Measurements from ENCODE around the gene GPR39. TPM values are rescaled to one million over a fixed set of nuclear protein-coding genes. Genes with fewer than 3 reads are reported as not detected.

Gene GPR39
- total RNA-seq, 4 donors from 2014 or later = 0.15 TPM; not detected in 3

- no peak for DNase-seq
- no peak for ATAC-seq
- no peaks in the 10 kb centered on the region for H3K27me3 ChIP-seq
Measured at GRCh38 chr2:132645722-132646539, 229.3 kb downstream of the GPR39 start.

GRCh38 chr2:132646540-132647108 lies 230.0 kb downstream of the GPR39 start:
- H3K36me3 ChIP-seq = no peaks in the 10 kb centered on the region
- H3K4me3 ChIP-seq = no peak overlapping the region
- H3K27me3 ChIP-seq = no peaks in the 10 kb centered on the region
- no peak for TF ChIP-seq POLR2A (IDR thresholded peaks at IDR 0.05)
- no peak for TF ChIP-seq CTCF (IDR thresholded peaks at IDR 0.05 in 4 of 5, conservative IDR thresholded peaks at IDR 0.05 in 1 of 5)
- DNase-seq (no peak), ATAC-seq (no peak)
- H3K4me1 ChIP-seq = no peaks in the 10 kb centered on the region
- no peak overlapping the region for H3K27ac ChIP-seq
- no peaks in the 10 kb centered on the region for H3K9me3 ChIP-seq
- intact Hi-C loops (cut with DNase I; ENCODE audit: low total_unique reads) = no loop called here
- in situ Hi-C loops (cut with MboI; ENCODE audit: low sequenced_read_pairs in 4 of 4) = no loop called here

More at GRCh38 chr2:132645722-132646539, 229.3 kb downstream of the GPR39 start:
- Histone ChIP-seq H3K27ac (no peak overlapping the region), H3K4me1 (no peaks in the 10 kb centered on the region), H3K36me3 (no peaks in the 10 kb centered on the region), H3K4me3 (no peak overlapping the region), H3K9me3 (no peaks in the 10 kb centered on the region)
- in situ Hi-C loops (cut with MboI; ENCODE audit: low sequenced_read_pairs in 4 of 4) = no loop called here
- intact Hi-C loops (cut with DNase I; ENCODE audit: low total_unique reads) = no loop called here
- TF ChIP-seq POLR2A (IDR thresholded peaks at IDR 0.05) (no peak), CTCF (IDR thresholded peaks at IDR 0.05 in 4 of 5, conservative IDR thresholded peaks at IDR 0.05 in 1 of 5) (no peak)

- H3K4me3 ChIP-seq = no peak overlapping the region
- in situ Hi-C loops (cut with MboI; ENCODE audit: low sequenced_read_pairs in 4 of 4) = no loop called here
- H3K27me3 ChIP-seq = no peaks in the 10 kb centered on the region
- H3K4me1 ChIP-seq = no peaks in the 10 kb centered on the region
- H3K36me3 ChIP-seq = no peaks in the 10 kb centered on the region
- no peak for DNase-seq
- H3K27ac ChIP-seq = no peak overlapping the region
- intact Hi-C loops (cut with DNase I; ENCODE audit: low total_unique reads) = no loop called here
- TF ChIP-seq POLR2A (IDR thresholded peaks at IDR 0.05) (no peak), CTCF (IDR thresholded peaks at IDR 0.05 in 4 of 5, conservative IDR thresholded peaks at IDR 0.05 in 1 of 5) (no peak)
- no peak for ATAC-seq
- H3K9me3 ChIP-seq = no peaks in the 10 kb centered on the region
Measured at GRCh38 chr2:132651115-132652045, 234.8 kb downstream of the GPR39 start.

- no peaks in the 10 kb centered on the region for H3K9me3 ChIP-seq
- ATAC-seq (no peak), DNase-seq (no peak)
- TF ChIP-seq CTCF (IDR thresholded peaks at IDR 0.05 in 4 of 5, conservative IDR thresholded peaks at IDR 0.05 in 1 of 5) = no peak
- no peak for TF ChIP-seq POLR2A (IDR thresholded peaks at IDR 0.05)
- in situ Hi-C loops (cut with MboI; ENCODE audit: low sequenced_read_pairs in 4 of 4) = no loop called here
- intact Hi-C loops (cut with DNase I; ENCODE audit: low total_unique reads) = no loop called here
- no peaks in the 10 kb centered on the region for H3K36me3 ChIP-seq
- no peaks in the 10 kb centered on the region for H3K4me1 ChIP-seq
- H3K27ac ChIP-seq = no peak overlapping the region
- H3K4me3 ChIP-seq = no peak overlapping the region
- H3K27me3 ChIP-seq = no peaks in the 10 kb centered on the region
Measured at GRCh38 chr2:132652474-132652873, 235.9 kb downstream of the GPR39 start.

All from gastrocnemius medialis (tissue), 4 donors.